DOHH2 (cell line): ENCODE results near the gene TMEM208.

Experiments used
- H3F3A ChIP-seq: fragments of 200-600 bp; sonication (generic), shearing (Covaris generic); 2 replicates; pipeline ENCODE4 v1.6.0; 2016; ENCODE audit warnings: antibody characterized with exemption, mild to moderate bottlenecking; ENCODE audit not compliant: control insufficient read depth, insufficient read depth
- H3K27ac ChIP-seq: fragments of 200-600 bp; sonication (generic); 2 replicates; pipeline ENCODE4 v1.5.1; 2014; ENCODE audit warnings: low read depth, mild to moderate bottlenecking, low read length, moderate library complexity
- H3K27me3 ChIP-seq: fragments of 200-600 bp; sonication (generic); 2 replicates; pipeline ENCODE4 v1.6.1; 2014; ENCODE audit warnings: mild to moderate bottlenecking, low read length, mixed read lengths; ENCODE audit not compliant: control insufficient read depth
- H3K36me3 ChIP-seq: fragments of 200-600 bp; sonication (generic); 2 replicates; pipeline ENCODE4 v1.6.1; 2014; ENCODE audit warnings: mild to moderate bottlenecking, low read length, moderate library complexity, mixed read lengths; ENCODE audit not compliant: control insufficient read depth
- H3K4me1 ChIP-seq: fragments of 200-600 bp; sonication (generic); 2 replicates; pipeline ENCODE4 v1.6.1; 2014; ENCODE audit warnings: mild to moderate bottlenecking, low read length, mixed read lengths; ENCODE audit not compliant: control insufficient read depth
- H3K4me2 ChIP-seq: fragments of 200-600 bp; sonication (generic); 2 replicates; pipeline ENCODE4 v1.6.0; 2014; ENCODE audit warnings: mild to moderate bottlenecking, low read length, moderate library complexity
- H3K4me3 ChIP-seq: fragments of 200-600 bp; sonication (generic); 2 replicates; pipeline ENCODE4 v1.5.1; 2014; ENCODE audit warnings: mild to moderate bottlenecking, low read length, mixed read lengths
- H3K79me2 ChIP-seq: fragments of 200-600 bp; sonication (generic); 2 replicates; pipeline ENCODE4 v1.6.1; 2014; ENCODE audit warnings: mild to moderate bottlenecking, low read length, mixed read lengths; ENCODE audit not compliant: control insufficient read depth
- H3K9me2 ChIP-seq: fragments of 200-600 bp; sonication (generic); replicated peaks from 2 replicates; pipeline ENCODE4 v1.6.1; 2014; ENCODE audit warnings: mild to moderate bottlenecking, low read length, mixed read lengths; ENCODE audit not compliant: control insufficient read depth
- H3K9me3 ChIP-seq: fragments of 200-600 bp; sonication (generic); 2 replicates; pipeline ENCODE4 v1.6.1; 2014; ENCODE audit warnings: antibody characterized with exemption, low read length, mixed read lengths; ENCODE audit not compliant: control insufficient read depth, insufficient read depth
- H4K20me1 ChIP-seq: fragments of 200-600 bp; sonication (generic); 2 replicates; pipeline ENCODE4 v1.6.0; 2014; ENCODE audit warnings: low read depth, mild to moderate bottlenecking, antibody characterized with exemption, low read length, moderate library complexity; ENCODE audit not compliant: control insufficient read depth, insufficient read depth
- EZH2phosphoT487 ChIP-seq: fragments of 200-600 bp; sonication (generic); IDR thresholded peaks from 2 replicates; pipeline ENCODE4 v1.6.1; 2017; ENCODE audit warnings: borderline replicate concordance, mild to moderate bottlenecking, antibody characterized with exemption, low read length, moderate library complexity, mixed read lengths
- TF ChIP-seq, protein P1 (sequence below): fragments of 200-600 bp; sonication (generic); IDR thresholded peaks from one replicate; pipeline ENCODE4 v1.5.1; 2014; ENCODE audit warnings: antibody characterized with exemption, mild to moderate bottlenecking, low read depth, low read length; ENCODE audit not compliant: poor library complexity, severe bottlenecking

Gene TMEM208

GRCh38 chr16:67247192-67248072 lies 20.5 kb downstream of the TMEM208 start, which contains the start of gene FHOD1:
TSS of gene FHOD1 (minus strand) at chr16:67247481. CDS start at chr16:67247410, 71 bp downstream.
- peak within 1 kb of the TSS; percentile 80 for H3K4me2 ChIP-seq
- no peaks in the 10 kb centered on the region for H3K9me3 ChIP-seq
- peak within 1 kb of the TSS; percentile 58 for H3K27ac ChIP-seq
- H3K9me2 ChIP-seq = no peaks in the 10 kb centered on the region
- H3F3A ChIP-seq = peaks cover 12% of the 10 kb centered on the region
- peaks cover 8% of the 10 kb centered on the region; the same call in 1 of the 2 replicates for H3K79me2 ChIP-seq
- peaks cover 50% of the 10 kb centered on the region for H3K4me1 ChIP-seq
- peaks cover 3% of the 10 kb centered on the region; the same call in 1 of the 2 replicates for H4K20me1 ChIP-seq
- TF ChIP-seq, protein P1, sequence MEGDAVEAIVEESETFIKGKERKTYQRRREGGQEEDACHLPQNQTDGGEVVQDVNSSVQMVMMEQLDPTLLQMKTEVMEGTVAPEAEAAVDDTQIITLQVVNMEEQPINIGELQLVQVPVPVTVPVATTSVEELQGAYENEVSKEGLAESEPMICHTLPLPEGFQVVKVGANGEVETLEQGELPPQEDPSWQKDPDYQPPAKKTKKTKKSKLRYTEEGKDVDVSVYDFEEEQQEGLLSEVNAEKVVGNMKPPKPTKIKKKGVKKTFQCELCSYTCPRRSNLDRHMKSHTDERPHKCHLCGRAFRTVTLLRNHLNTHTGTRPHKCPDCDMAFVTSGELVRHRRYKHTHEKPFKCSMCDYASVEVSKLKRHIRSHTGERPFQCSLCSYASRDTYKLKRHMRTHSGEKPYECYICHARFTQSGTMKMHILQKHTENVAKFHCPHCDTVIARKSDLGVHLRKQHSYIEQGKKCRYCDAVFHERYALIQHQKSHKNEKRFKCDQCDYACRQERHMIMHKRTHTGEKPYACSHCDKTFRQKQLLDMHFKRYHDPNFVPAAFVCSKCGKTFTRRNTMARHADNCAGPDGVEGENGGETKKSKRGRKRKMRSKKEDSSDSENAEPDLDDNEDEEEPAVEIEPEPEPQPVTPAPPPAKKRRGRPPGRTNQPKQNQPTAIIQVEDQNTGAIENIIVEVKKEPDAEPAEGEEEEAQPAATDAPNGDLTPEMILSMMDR = peak; percentile 8
- TF ChIP-seq EZH2phosphoT487 = no peak
- no peaks in the 10 kb centered on the region for H3K36me3 ChIP-seq
- H3K4me3 ChIP-seq = peak within 1 kb of the TSS; percentile 92
- H3K27me3 ChIP-seq = peaks cover 32% of the 10 kb centered on the region

GRCh38 chr16:67248073-67248400 lies 21.1 kb downstream of the TMEM208 start:
- Histone ChIP-seq H3K4me1 (peaks cover 50% of the 10 kb centered on the region), H3K9me2 (no peaks in the 10 kb centered on the region), H3K36me3 (no peaks in the 10 kb centered on the region), H4K20me1 (peaks cover 3% of the 10 kb centered on the region; the same call in 1 of the 2 replicates), H3K4me3 (peak overlapping the region; percentile 92), H3K27ac (no peak overlapping the region), H3F3A (peaks cover 12% of the 10 kb centered on the region), H3K9me3 (no peaks in the 10 kb centered on the region), H3K4me2 (peak overlapping the region; percentile 80), H3K27me3 (peaks cover 32% of the 10 kb centered on the region), H3K79me2 (peaks cover 8% of the 10 kb centered on the region; the same call in 1 of the 2 replicates)
- peak; percentile 58; the same call in 1 of the 2 replicates for TF ChIP-seq EZH2phosphoT487
- TF ChIP-seq, protein P1 = no peak

DNA sequence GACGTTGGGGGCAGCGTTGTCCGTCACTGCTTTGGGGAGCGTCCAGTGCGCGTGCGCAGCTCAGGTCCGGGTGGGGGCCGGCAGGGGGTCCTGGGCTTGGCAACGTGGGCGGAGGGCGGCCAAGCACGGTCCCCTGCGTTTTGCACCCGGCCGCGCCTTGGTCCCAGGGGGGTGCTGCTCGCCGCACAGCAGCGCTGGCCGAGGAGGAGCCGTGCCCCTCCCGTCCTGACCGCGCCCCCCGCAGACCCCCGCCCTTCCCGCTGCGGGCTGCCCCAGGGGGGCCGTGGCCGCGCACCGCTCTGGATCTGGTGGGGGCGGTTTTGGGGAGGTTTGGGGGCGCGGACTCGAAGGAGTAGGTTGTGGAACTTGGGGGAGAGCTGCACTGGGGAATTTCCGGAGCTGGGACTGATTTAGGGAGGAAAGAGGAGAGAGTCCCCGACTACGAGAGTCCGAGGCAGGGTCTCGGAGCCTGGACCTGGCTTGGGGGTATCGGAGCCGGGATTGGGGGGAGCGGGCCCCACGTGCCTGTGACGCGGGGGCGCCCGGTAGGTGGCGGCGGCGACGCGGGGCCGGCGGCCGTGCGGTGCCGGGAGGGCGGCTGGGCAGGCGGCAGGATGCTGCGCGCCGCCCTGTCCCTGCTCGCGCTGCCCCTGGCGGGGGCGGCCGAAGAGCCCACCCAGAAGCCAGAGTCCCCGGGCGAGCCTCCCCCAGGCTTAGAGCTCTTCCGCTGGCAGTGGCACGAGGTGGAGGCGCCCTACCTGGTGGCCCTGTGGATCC lies 21.7 kb downstream of the TMEM208 start, which contains the start of gene SLC9A5:
SLC9A5 (plus strand) TSS at position 579 of the 777 bp plus-strand sequence; CDS start at position 615, 36 bp downstream.
- Histone ChIP-seq H3K79me2 (peaks cover 5% of the 10 kb centered on the region; the same call in 1 of the 2 replicates), H3F3A (peaks cover 12% of the 10 kb centered on the region), H4K20me1 (peaks cover 3% of the 10 kb centered on the region; the same call in 1 of the 2 replicates), H3K4me2 (peak within 1 kb of the TSS; percentile 80), H3K9me2 (no peaks in the 10 kb centered on the region), H3K4me3 (peak within 1 kb of the TSS; percentile 92), H3K27ac (no peak within 1 kb of the TSS), H3K4me1 (peaks cover 47% of the 10 kb centered on the region), H3K27me3 (peaks cover 32% of the 10 kb centered on the region), H3K9me3 (no peaks in the 10 kb centered on the region), H3K36me3 (no peaks in the 10 kb centered on the region)
- TF ChIP-seq, protein P1 = peak; percentile 12
- TF ChIP-seq EZH2phosphoT487 = no peak
